NCI-H1105 treated with DMSO at 0.1 percent for 48 hours (cell line): ENCODE measurements around the gene FAM9B.

Source experiments
- DNase-seq: peaks from one replicate; lab custom pipeline; 2025; lab: John Stamatoyannopoulos, UW

FAM9B gene

DNA sequence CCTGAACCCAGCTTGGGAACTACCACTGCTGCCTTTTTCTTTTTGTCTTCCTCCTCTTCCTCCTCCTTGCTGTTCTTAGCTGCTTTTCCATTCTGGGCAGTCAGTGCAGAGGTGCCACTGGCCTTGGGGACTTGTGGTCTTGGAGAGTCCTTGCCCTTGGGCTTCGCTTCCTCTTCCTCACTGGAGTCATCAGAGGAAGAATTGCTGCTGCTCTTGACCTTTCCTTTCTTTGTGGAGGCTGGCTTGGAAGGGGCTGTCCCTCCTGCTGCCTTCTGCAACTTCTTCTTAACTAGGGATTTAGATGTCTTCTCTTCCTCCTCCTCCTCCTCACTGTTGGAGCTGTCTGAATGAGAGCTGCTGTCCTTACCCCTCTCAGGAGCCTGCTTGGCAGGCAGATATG, 53.2 kb downstream of the FAM9B start:
- DNase-seq, result no peak
